Left hindlimb (tissue), 1 donor: ENCODE data around the gene C4BPA.

Experiments used
- DNase-seq: peaks from one replicate; pipeline ENCODE4 v3.0.0-alpha.2; 2018

Gene C4BPA

GRCh38 chr1:207128336-207128921, 24.4 kb downstream of the C4BPA start:
- no peak for DNase-seq

GRCh38 chr1:207129053-207129452, 25.0 kb downstream of the C4BPA start:
- no peak for DNase-seq

- DNase-seq = no peak
Measured at GRCh38 chr1:207130252-207131036, 26.4 kb downstream of the C4BPA start.

GRCh38 chr1:207131163-207131562, 27.1 kb downstream of the C4BPA start:
- DNase-seq = no peak

- DNase-seq = no peak
Measured at GRCh38 chr1:207134581-207134980, 30.5 kb downstream of the C4BPA start.

GRCh38 chr1:207139616-207140015, 35.6 kb downstream of the C4BPA start:
- DNase-seq = no peak

GRCh38 chr1:207140536-207140935, 36.5 kb downstream of the C4BPA start:
- DNase-seq = no peak

GRCh38 chr1:207145401-207146058, 41.5 kb downstream of the C4BPA start:
- no peak for DNase-seq

GRCh38 chr1:207151920-207152319, 47.9 kb downstream of the C4BPA start:
- no peak for DNase-seq

- no peak for DNase-seq
Measured at GRCh38 chr1:207152792-207153468, 48.9 kb downstream of the C4BPA start.

- no peak for DNase-seq
Measured at GRCh38 chr1:207155028-207155427, 51.0 kb downstream of the C4BPA start.

- DNase-seq = no peak
Measured at GRCh38 chr1:207156095-207156494, 52.1 kb downstream of the C4BPA start.

- no peak for DNase-seq
Measured at GRCh38 chr1:207156826-207157225, 52.8 kb downstream of the C4BPA start.

- no peak for DNase-seq
Measured at GRCh38 chr1:207164086-207164485, 60.1 kb downstream of the C4BPA start.

- no peak for DNase-seq
Measured at GRCh38 chr1:207172321-207172720, 68.3 kb downstream of the C4BPA start.

- no peak for DNase-seq
Measured at GRCh38 chr1:207172885-207173284, 68.9 kb downstream of the C4BPA start.

GRCh38 chr1:207173396-207173795, 69.4 kb downstream of the C4BPA start:
- DNase-seq = no peak

GRCh38 chr1:207174913-207175312, 70.9 kb downstream of the C4BPA start:
- no peak for DNase-seq

GRCh38 chr1:207179036-207179435, 75.0 kb downstream of the C4BPA start:
- no peak for DNase-seq

GRCh38 chr1:207181847-207182246, 77.8 kb downstream of the C4BPA start:
- DNase-seq = no peak

- no peak for DNase-seq
Measured at GRCh38 chr1:207186503-207186902, 82.5 kb downstream of the C4BPA start.

- DNase-seq = no peak
Measured at GRCh38 chr1:207188901-207189300, 84.9 kb downstream of the C4BPA start.

- no peak for DNase-seq
Measured at GRCh38 chr1:207191061-207191460, 87.0 kb downstream of the C4BPA start.

- DNase-seq = no peak
Measured at GRCh38 chr1:207191776-207192175, 87.7 kb downstream of the C4BPA start.
